ENCODE data around the gene BAHCC1. TPM values are rescaled to one million over a fixed set of nuclear protein-coding genes. Genes with fewer than 3 reads are reported as not detected.

Gene BAHCC1
- total RNA-seq, 1 experiment from 2014 or later: 74.2 TPM

DNA sequence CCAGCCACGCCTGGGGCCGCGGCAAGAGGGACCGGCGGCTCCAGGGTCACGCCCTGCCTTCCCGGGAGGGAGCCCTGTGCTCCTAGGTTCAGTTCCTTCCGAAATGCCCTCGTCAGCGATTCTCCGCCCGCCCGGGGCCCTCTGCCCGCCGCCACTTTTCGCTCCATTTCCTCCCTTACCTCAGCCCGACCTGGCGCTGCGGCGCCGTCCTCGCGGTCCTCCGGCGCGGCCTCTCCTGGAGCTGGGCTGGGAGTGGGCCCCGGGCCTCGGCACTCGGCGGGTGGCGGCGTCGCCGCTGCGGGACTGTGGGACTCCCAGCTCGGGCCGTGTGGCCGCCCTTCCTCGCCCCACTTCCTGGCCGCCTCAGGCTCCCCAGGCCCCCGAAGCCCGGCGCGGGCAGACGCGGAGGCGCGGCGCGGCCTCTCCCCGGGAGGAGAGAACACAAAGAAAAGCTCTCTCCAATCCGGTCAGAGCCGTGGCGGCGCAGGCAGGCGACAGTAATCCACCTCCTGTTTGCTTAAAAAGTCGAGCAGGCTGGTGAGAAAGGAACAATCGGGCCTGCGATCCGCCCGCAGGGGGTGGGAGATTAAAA lies 1.6 kb downstream of the BAHCC1 start:
- no TSS peak for BruUV-seq (replicated peaks)
- no peaks in the 10 kb centered on the region for H3K27me3 ChIP-seq (replicated peaks; ENCODE audit: insufficient read depth, low read depth, low read length, poor library complexity)
- peak; percentile 91 for DNase-seq (ENCODE audit: low spot score)

DNA sequence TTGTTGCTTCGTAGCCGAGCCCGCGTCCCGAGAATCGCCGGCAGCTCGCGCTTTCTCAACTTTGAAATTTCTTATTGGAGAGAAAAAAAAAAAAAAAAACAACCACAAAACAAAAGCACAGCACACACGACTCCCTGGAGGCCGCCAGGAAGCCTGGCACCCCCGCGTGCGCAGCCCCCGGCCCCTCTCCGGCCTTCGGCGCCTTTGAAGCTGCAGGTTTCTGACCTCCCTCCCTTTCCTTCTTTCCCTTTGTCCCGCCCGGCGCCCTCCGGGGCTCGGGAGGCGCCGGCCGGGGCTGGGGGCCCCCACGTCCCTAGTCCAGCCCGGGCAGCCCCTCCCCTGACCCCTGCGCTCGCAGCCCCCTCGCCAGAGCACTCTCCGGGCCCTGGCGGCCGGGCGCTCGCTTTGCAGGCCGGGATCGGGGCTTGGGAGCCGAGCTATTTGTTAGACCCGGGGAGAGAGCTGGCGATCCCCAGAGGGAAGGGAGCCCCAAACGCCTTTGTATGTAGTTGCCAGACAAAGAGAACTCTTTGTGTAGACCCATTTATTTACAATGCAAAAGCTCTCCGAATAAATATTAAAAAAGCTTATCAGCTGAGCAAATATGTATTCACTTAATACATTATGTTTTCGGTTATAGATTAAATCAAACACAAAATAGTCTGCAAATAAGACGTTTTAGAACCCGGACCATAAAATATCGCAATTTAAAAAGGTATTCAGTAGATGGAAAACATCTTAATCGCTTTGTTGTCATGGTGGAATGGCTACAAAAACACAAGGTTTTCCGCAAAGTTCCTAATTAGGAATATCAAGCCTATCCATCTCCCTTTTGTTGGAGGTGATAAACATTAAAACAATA lies 2.3 kb downstream of the BAHCC1 start:
- Histone ChIP-seq H3K36me3 (ENCODE audit: insufficient read depth, low read length, poor library complexity, severe bottlenecking) (peaks cover 4% of the 10 kb centered on the region), H3K27ac (ENCODE audit: low read depth, low read length, poor library complexity, severe bottlenecking) (peak overlapping the region; percentile 100), H3K4me3 (ENCODE audit: low read depth, low read length, poor library complexity, severe bottlenecking) (peak overlapping the region; percentile 96), H3K9me3 (ENCODE audit: low read depth, low read length, poor library complexity, severe bottlenecking) (no peaks in the 10 kb centered on the region), H3K4me1 (ENCODE audit: insufficient read depth, low read length, poor library complexity, severe bottlenecking) (peaks cover 28% of the 10 kb centered on the region), H3K27me3 (replicated peaks; ENCODE audit: insufficient read depth, low read depth, low read length, poor library complexity) (no peaks in the 10 kb centered on the region)
- DNase-seq (ENCODE audit: low spot score): peak; percentile 86
- TSS peak; percentile 24 for BruUV-seq (replicated peaks)
- POLR2A ChIA-PET (ENCODE audit: low non-redundant PET): interaction anchor here (0.6 kb wide), 1 partner anchor 46 kb away, joined by 6 read pairs; no protein-coding TSS in a partner anchor
- no peak for TF ChIP-seq EZH2 (IDR thresholded peaks at IDR 0.05; ENCODE audit: borderline replicate concordance, low read depth, low read length, poor library complexity, severe bottlenecking)
- TF ChIP-seq, protein P1, sequence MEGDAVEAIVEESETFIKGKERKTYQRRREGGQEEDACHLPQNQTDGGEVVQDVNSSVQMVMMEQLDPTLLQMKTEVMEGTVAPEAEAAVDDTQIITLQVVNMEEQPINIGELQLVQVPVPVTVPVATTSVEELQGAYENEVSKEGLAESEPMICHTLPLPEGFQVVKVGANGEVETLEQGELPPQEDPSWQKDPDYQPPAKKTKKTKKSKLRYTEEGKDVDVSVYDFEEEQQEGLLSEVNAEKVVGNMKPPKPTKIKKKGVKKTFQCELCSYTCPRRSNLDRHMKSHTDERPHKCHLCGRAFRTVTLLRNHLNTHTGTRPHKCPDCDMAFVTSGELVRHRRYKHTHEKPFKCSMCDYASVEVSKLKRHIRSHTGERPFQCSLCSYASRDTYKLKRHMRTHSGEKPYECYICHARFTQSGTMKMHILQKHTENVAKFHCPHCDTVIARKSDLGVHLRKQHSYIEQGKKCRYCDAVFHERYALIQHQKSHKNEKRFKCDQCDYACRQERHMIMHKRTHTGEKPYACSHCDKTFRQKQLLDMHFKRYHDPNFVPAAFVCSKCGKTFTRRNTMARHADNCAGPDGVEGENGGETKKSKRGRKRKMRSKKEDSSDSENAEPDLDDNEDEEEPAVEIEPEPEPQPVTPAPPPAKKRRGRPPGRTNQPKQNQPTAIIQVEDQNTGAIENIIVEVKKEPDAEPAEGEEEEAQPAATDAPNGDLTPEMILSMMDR (conservative IDR thresholded peaks at IDR 0.05; ENCODE audit: low read depth, low read length): peak; percentile 30; the same call in 1 of the 2 replicates
- CTCF ChIA-PET: interaction anchor here (0.7 to 1.3 kb wide), 2 partner anchors 9 to 22 kb away, joined by 4 to 5 read pairs; no protein-coding TSS in a partner anchor
- intact Hi-C loops (cut with micrococcal nuclease; ENCODE audit: unreplicated experiment): loop anchor here (10.0 kb wide), 1 partner anchor 103 kb away; the partner anchor contains the start of gene SLC38A10

More for the DNA sequence above, 1.6 kb downstream of the BAHCC1 start:
- intact Hi-C loops (cut with micrococcal nuclease; ENCODE audit: unreplicated experiment): loop anchor here (10.0 kb wide), 1 partner anchor 102 kb away; the partner anchor contains the start of gene SLC38A10
- TF ChIP-seq EZH2 (IDR thresholded peaks at IDR 0.05; ENCODE audit: borderline replicate concordance, low read depth, low read length, poor library complexity, severe bottlenecking): no peak
- TF ChIP-seq, protein P1 (conservative IDR thresholded peaks at IDR 0.05; ENCODE audit: low read depth, low read length): no peak
- ChIA-PET CTCF (interaction anchor here (1.3 kb wide), 1 partner anchor 23 kb away, joined by 4 read pairs; no protein-coding TSS in a partner anchor), POLR2A (ENCODE audit: low non-redundant PET) (interaction anchor here (0.6 kb wide), 1 partner anchor 45 kb away, joined by 6 read pairs; no protein-coding TSS in a partner anchor)
- peak overlapping the region; percentile 100 for H3K27ac ChIP-seq (ENCODE audit: low read depth, low read length, poor library complexity, severe bottlenecking)
- peaks cover 5% of the 10 kb centered on the region for H3K36me3 ChIP-seq (ENCODE audit: insufficient read depth, low read length, poor library complexity, severe bottlenecking)
- peaks cover 28% of the 10 kb centered on the region for H3K4me1 ChIP-seq (ENCODE audit: insufficient read depth, low read length, poor library complexity, severe bottlenecking)
- no peaks in the 10 kb centered on the region for H3K9me3 ChIP-seq (ENCODE audit: low read depth, low read length, poor library complexity, severe bottlenecking)
- peak overlapping the region; percentile 96 for H3K4me3 ChIP-seq (ENCODE audit: low read depth, low read length, poor library complexity, severe bottlenecking)

DNA sequence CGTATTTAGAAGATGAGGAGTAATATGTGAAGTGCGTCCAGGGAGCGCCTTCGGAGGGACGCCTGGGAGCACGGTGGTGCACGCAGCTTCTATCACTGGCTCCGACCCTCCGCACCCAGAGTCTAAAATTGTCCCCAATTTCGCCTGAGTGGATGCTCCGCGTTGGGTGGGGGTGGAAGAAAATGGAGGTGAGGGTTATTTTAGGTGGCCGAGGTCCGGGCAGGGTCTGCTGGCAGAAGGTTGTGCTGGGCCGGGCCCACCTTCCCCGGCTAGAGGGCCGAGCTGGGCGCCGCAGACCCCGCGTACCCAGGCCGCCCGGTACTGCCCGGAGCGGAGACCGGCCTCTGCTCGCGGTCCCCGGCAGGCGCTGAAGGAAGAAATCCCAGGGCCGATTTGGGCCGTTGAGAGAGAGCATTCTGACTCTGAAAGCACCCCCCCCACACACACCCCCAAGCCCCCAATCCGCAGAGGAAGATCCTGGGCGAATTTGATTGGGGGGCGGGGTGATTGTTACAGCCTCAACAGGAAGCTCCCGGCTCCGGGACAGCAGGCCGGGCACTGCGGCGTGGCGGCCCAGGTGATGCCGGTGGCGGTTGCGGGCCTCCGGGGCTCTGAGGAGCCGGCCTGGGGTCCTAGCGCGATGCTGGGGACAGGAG lies 3.0 kb downstream of the BAHCC1 start:
- ChIA-PET POLR2A (ENCODE audit: low non-redundant PET) (no interaction called here), CTCF (interaction anchor here (1.3 to 1.4 kb wide), 2 partner anchors 21 to 86 kb away, joined by 4 to 5 read pairs; no protein-coding TSS in a partner anchor)
- peaks cover 4% of the 10 kb centered on the region for H3K36me3 ChIP-seq (ENCODE audit: insufficient read depth, low read length, poor library complexity, severe bottlenecking)
- no TSS peak for BruUV-seq (replicated peaks)
- peak overlapping the region; percentile 96 for H3K4me3 ChIP-seq (ENCODE audit: low read depth, low read length, poor library complexity, severe bottlenecking)
- H3K27ac ChIP-seq (ENCODE audit: low read depth, low read length, poor library complexity, severe bottlenecking): peak overlapping the region; percentile 100
- no peaks in the 10 kb centered on the region for H3K27me3 ChIP-seq (replicated peaks; ENCODE audit: insufficient read depth, low read depth, low read length, poor library complexity)
- intact Hi-C loops (cut with micrococcal nuclease; ENCODE audit: unreplicated experiment): loop anchor here (10.0 kb wide), 1 partner anchor 104 kb away; the partner anchor contains the start of gene SLC38A10
- TF ChIP-seq, protein P1 (conservative IDR thresholded peaks at IDR 0.05; ENCODE audit: low read depth, low read length): no peak
- TF ChIP-seq EZH2 (IDR thresholded peaks at IDR 0.05; ENCODE audit: borderline replicate concordance, low read depth, low read length, poor library complexity, severe bottlenecking): no peak
- no peaks in the 10 kb centered on the region for H3K9me3 ChIP-seq (ENCODE audit: low read depth, low read length, poor library complexity, severe bottlenecking)
- DNase-seq (ENCODE audit: low spot score): peak; percentile 84
- peaks cover 34% of the 10 kb centered on the region for H3K4me1 ChIP-seq (ENCODE audit: insufficient read depth, low read length, poor library complexity, severe bottlenecking)
